ENCODE results near the gene LAPTM5.

GRCh38 chr1:30714536-30715090 lies 43.0 kb downstream of the LAPTM5 start:
- TF ChIP-seq TAF1 (IDR thresholded peaks at IDR 0.05; ENCODE audit: borderline replicate concordance, insufficient read depth, low read length) = no peak
- no peak for TF ChIP-seq POLR2AphosphoS5 (IDR thresholded peaks at IDR 0.05; ENCODE audit: low read depth, low read length)
- no peak for TF ChIP-seq REST (IDR thresholded peaks at IDR 0.05; ENCODE audit: insufficient read depth in 1 of 2, low read depth in 2 of 2, low read length in 2 of 2)
- no peak for TF ChIP-seq SIN3A (IDR thresholded peaks at IDR 0.05; ENCODE audit: borderline replicate concordance, insufficient read depth, low read length)
